GM19328 (cell line): ENCODE measurements around the gene ZFYVE21.
A peak's percentile ranks its signal among the peaks of the same experiment; 100 is the strongest.

Source experiments
- ATAC-seq: cut with Tn5 transposase; IDR thresholded peaks from one replicate; pipeline ENCODE4 v1.9.1; 2021; ENCODE audit warnings: mild to moderate bottlenecking, moderate library complexity; ENCODE audit not compliant: unreplicated experiment

Gene ZFYVE21

DNA sequence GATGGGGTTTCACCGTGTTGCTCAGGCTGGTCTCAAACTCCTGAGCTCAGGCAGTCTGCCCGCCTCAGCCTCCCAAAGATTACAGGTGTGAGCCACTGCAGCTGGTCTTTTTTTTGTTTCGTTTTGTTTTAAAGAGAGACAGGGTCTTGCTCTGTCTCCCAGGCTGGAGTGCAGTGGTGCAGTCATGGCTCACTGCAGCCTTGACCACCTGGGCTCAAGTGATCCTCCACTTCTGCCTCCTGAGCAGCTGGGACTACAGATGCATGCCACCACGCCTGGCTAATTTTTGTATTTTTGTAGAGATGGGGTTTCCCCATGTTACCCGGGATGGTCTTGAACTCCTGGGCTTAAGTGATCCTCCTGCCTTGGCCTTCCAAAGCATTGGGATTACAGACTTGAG is 24.0 kb upstream of the ZFYVE21 start:
- peak; percentile 64 for ATAC-seq

DNA sequence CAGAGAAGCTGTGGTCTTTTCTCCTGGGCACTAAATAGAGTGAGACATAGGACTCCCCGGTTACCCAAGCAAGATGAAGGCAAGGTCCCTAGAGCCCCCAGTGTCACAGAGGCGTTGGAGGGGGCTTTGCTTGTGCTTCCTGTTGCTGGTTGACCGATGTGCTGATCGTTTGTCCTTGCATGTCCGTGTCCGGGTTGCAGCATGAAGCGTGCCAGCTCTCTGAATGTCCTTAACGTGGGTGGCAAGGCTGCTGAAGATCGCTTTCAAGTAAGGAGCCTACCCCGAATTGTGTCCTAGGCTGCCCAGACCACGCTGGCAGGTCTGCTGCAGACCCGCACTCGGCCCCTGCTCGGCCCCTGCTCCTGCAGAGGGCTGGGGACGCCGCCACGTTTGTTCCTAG is 23.5 kb upstream of the ZFYVE21 start:
- ATAC-seq = peak; percentile 14

DNA sequence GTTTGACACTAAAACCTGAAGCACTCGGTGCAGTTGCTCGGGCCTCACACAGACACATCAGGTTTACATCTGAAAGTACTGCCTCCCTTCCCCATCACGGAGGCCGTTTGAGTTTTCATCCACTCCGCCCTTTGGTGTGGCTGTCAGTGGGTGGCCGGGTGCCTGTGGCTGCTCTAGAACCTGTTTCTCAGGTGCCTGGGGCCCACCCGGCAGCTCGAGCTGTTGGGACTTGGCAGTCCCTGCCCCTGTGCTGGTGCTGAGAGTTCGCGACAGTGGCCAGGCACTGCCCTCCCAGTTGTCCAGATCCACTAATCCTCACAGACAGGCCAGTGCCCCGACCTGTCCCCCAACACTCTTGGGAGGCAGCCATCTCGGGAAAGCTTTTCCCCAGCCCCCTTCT is 22.7 kb upstream of the ZFYVE21 start:
- no peak for ATAC-seq

DNA sequence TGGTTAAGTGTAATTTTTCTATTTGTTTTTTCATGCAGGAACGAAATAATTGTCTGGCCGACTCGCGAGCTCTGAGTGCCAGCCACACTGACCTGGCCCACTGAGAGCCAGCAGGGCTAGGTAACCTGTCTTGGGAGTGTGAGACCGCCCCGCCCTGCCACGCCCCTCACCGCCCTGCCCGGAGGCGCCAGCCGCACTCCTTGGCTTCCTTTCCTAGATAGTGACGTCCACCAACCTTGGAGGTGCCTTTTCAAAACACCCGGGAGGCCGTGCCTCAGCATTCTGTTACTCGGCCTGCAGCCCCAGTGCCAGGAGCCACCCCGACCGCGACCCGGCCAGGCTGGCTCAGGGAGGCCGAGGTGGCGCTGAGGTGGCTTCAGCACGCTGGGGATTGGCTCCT is 22.1 kb upstream of the ZFYVE21 start:
- ATAC-seq = no peak

DNA sequence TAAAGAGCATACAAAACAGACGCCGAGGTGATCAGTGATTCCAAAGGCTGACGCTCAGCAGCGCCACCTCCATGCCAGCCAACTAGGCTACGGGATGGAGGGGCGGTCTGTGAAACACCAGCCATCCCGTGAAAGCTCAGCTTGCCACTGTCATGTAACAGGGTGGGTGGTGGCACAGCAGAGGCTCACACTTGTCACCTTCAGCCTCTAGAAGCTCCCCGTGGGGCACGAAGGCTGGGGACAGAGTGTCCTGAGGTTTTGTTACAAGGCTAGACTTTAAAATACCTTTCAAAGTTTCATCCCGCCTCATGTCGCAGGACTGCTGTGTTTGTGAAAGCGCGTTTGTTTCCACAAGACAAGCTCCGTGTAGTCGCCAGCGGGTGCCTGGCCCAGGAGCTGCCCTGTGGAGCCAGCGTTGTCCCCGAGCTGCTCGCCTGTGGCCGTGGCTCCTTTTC is 21.0 kb upstream of the ZFYVE21 start:
- ATAC-seq = no peak

DNA sequence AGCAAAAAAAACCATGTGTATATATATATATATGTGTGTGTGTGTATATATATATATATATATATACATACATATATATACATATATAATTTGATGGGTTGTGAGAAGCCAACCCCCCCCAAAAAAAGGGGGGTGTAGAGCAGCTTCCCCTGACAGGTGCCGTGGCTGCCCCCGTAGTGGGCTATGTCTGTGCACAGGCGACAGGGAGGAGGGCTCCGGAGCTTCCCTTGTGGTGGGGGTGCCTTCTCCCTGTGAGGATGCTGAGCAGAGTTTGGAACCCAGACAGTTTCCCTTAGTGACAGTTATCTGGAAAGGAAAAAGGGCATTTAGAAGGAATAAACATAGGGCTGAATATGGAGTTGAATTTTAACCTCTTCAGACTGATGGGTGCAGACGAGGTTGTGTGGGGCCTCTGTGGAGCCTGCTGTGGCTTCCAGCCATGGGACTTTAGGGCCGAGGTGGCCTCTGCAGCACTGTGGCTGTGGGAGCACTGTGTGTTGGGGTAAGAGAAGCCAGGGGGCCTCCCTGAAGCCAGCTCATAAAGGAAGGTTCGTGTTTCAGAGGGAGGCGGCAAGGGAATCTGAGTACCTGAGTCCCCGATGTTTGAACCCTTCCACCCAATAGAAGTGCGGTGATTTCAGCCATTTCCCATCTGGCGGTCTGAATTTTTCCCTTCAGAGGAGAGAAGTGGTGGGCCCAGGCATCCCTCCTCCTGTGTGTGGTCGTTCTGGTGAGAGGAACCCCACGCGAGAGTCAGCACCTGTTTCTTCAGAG is 20.1 kb upstream of the ZFYVE21 start:
- no peak for ATAC-seq

DNA sequence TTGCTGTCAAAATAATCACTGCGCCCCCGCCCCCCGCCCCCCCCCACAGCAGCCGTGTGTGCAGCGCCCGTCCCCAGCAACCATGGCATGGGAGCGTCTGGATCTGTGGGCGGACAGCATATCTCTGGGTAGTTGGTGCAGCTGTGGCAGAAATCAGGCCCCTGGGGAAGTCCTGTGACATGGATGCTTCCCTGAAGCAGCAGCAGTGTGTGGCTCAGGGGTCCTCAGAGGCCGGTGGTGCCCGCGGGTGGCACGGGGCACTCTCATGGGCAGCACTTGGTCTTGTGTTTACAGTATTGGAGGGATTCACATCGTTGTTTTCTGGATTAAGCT is 19.6 kb upstream of the ZFYVE21 start:
- ATAC-seq = no peak

DNA sequence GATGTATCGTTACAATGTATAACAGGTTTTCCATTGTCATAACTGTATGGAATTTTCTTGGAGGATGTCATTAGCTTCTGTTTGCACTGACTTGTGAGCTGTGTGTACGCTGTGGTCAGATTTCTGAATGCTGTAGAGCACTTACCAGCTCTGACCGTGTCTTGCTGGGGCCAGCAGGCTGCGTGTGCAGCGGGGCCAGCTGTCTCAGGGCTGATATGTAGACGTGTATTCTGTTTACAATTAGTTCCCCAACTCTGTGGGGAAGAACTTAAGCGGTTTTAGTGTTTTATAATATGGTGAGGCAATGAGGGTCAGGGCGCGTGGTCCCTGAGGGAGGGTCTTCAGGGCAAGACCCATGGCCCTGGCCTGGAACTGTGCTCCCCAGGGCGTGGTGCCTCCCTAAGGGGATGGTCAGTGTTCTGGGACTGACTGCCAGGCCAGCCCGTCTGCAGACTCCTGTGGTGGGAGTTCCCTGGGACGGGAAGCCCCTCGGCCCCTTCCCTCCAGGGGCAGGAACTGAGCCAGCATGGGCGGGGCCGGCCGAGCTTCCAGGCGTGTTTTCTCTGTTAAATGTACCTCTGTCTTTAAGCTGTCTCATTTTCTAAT is 19.0 kb upstream of the ZFYVE21 start:
- ATAC-seq = no peak

DNA sequence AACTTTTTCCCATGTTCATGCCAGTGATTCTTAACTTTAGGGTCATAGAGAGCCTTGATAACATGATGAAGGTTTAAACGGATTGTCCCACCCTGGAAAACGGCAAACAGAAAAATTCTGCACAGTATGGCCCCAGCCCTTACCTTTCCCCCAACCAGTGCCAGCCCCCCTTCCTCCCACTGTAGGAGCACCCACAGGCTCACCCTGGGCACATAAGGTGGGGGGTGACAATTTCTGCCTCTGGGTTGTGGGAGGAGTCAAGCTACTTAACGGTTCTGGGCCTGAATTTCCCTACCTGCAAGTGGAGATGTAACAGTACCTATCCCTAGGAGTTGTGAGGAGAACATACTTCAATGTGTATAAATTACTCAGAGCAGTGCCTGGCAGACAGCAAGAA is 18.4 kb upstream of the ZFYVE21 start:
- no peak for ATAC-seq

DNA sequence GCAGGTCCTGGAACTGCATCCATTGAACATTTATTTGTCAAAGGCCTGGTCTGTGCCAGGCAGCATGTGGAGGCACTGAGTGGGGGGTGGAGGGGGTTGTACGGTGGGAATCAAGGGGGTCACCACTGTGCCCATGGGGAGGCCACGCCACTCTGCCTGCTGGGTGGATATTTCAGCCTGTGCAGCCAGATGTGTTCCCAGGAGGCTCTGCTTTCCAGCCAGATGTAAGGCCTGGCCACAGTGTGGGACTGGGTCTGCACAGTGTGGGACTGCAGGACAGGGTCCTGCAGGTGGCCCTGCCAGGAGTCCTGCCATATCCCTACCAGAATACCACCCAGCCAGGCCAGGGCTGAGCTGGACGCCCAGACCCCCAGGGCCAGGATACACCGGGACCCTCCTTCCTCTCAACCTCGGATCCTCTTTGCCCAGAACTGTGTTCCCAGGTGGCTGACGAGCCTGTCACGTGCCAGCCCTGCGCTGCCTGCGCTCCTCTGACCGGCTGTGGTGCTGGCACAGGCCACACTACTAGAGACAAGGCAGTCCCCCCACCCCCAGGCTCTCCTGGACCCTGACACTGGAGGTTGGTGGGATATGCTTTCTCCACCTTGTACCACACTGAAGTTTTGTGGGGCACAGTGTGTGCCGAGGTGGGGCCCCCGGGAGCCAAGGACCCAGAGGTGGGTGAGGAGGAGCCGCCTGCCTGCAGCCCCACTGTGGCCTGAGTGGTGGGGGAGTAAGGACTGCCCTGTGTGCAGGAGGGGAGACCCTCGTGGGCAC is 17.8 kb upstream of the ZFYVE21 start:
- no peak for ATAC-seq

DNA sequence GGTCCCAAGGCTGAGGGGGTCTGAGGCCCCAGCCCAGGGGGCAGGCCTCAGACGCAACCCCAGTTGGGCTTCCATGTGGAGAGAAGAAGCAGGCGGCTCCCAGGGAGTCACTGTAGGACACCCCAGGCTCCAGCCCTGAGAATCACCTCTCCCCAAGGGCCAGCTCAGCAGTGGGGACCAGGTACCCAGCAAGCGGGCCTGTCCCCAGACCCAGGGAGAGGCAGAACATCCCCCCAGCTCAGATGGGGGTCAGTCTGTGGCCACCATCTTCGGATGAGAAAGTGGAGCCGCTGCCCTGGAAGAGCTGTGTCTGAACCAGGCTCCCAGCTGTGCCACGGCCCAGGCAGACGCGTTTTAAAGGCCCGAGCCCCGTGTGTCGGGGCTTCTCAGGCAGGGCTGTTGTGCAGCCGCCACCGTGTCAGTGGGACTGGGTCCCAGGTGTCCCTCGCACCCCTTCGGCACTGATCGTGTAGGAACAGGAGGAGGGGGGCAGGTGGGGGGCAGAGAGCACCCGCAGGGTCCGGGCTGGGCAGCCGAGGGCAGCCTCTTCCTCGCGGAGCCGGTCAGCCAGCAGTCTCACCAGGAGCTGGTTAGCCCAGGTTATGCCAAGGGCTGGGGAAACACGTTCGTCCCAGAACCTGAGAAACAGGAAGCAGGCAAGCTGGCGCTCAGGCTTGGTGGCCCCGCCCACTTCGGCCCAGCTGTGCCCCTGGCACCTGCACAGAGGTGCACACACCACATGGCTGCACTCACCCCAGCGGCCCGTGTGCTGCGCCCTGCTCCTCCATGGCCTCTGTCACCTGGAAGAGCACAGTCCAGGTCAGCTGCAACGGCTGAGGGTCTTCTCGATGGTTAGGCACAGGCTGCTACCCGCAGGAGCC is 17.0 kb upstream of the ZFYVE21 start:
- ATAC-seq = no peak

DNA sequence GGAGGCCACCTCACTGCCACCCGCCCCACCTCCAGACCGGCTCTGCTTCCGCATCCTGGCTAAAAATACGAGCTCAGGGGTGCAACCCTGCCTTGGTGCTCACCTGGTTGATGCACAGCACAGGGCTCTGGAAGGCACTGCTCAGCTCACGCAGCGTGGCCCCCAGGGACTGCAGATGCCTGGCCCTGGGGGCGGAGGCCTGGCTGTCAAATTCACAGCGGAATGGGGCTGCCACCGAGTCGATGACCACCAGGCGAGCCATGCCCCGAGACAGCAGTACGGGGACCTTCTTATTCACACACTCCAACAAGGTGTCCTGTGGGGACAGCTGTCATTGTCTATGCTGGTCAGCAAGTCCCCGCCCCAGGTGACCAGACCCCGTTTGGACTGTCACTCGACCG is 16.3 kb upstream of the ZFYVE21 start:
- ATAC-seq = no peak

DNA sequence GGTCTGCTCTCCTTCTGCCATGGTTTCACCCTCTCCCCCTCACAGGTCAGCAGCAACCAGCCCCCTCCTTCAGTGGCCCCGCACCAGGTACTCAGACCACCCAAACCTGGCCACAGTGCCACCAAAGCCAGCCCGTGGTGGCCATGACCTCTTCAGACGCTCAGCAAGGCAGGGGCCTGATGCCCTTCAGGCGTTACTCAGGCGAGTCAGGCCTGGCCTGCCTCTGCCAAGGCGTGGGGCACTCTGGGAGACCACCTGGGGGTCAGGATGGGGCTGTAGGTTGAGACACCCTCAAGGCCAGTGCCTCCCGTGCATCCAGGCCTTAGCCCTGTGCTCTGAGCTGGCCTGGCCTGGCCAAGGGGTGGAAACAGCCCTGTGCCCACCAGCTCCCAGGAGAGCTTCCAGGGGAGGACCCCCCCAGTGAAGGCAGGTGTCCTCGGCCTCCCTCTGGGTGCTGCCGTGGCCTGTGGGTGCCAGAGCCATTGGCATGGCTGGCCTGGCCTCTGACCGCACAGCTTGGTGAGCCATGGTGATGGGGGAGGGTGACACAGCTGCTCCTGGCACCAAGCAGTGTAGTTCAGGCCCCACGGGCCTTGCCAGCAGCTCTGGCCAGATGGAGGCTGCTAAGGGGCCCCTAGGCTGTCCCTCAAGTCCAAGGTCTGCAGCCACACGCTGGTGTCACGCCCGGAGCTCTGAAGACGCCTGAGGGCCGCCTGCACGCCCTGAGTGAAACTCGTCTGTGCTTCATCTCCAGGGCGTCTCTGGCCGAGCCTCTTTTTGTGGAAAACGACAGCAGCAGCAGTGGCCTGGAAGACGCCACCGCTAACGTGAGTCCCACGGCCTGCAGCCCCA is 15.5 kb upstream of the ZFYVE21 start:
- no peak for ATAC-seq

DNA sequence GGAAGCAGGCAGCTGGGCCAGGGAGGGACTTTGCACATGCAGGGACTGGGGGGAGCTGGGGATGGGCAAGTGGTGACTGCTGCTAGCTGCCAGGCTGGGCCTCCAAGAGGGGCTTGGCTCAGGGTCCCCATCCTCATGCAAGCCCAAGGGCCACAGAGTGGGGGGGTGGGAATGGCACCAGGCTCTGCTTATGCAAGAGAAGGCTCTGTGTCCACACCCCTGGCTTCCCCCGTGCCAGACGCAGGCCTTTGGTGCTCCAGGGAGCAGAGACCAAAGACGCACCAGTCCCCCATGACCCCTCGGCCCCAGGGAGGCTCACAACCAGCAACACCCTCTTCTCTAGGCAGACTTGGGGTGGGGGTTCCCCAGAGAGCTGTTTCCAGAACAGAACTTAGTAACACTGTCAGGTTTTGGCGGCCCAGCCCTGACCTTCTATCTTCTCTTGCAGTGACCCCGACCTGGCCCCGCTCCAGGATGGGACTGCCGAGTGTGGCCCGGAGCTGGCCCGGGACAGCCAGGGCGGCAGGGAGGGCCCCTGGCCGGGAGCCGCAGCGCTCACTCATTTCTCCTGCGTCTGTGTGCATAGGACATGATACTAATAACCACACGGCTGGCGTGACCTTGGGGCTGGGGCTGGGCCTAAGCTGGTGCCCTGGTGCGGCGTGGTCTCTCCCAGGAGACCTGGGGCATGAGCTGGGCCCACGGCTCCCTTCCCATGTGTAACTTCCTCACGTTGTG is 14.7 kb upstream of the ZFYVE21 start:
- ATAC-seq = no peak

DNA sequence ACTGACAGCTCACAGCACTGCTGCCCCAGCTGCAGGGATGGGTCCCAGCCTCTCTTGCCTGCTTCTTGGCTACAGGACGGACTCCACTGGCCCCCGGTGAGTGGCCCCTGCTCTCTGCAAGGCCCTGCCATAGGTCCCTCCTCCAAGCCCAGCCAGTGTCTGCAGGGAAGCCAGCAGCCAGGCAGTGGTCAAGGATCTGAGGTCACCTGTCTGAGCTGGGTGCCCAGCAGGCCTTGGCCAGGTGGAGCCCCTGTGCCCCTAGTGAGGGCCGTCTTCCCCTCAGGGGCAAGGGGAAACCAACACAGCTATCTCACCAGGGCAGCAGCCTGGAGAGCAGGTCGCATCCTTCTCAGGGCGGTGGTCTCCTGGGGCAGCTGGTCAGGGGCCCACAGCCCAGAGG is 13.5 kb upstream of the ZFYVE21 start:
- no peak for ATAC-seq

DNA sequence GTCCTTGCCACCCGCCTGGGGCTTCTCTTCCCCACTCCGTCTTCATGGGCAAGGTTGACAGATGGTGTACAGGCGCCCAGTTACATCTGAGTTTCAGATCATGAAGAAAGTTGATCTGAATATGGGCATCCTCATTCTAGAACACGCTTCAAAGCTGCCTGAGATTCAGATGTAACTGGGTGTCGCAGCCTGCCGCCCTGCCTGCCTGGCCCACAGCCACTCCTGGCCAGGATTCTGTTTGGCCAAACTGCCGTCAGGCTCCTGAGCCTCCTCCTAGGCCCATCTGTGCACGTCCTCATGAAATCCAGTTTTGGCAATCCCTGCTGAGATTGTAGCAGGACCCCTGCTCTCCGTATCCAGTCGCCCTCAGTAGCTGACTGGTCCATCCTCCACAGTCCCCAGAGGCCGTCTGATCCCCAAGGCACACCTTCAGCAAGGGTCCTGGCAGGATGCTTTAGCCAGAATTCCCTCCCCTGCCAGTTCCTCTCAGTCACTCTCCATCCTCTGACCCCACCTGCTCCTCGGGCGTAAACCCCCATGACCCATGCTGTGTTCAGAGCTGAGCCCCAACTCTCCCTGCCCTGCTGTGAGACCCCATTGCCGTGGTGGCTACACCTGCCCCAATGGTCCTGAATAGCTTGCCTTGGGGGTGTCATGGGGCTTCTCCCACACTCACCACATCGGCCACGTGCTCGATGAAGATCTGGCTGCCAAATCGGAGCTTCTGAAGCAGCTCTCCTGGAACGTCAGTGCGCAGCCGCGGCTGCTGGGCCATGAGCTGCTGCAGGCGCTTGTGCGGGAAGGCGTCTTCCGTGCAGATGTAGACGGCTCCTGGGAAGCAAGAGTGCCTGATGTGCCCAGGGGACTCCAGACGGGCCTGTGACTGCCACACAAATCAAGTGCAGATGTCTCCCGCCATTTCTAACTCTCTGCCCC is 12.8 kb upstream of the ZFYVE21 start:
- no peak for ATAC-seq

DNA sequence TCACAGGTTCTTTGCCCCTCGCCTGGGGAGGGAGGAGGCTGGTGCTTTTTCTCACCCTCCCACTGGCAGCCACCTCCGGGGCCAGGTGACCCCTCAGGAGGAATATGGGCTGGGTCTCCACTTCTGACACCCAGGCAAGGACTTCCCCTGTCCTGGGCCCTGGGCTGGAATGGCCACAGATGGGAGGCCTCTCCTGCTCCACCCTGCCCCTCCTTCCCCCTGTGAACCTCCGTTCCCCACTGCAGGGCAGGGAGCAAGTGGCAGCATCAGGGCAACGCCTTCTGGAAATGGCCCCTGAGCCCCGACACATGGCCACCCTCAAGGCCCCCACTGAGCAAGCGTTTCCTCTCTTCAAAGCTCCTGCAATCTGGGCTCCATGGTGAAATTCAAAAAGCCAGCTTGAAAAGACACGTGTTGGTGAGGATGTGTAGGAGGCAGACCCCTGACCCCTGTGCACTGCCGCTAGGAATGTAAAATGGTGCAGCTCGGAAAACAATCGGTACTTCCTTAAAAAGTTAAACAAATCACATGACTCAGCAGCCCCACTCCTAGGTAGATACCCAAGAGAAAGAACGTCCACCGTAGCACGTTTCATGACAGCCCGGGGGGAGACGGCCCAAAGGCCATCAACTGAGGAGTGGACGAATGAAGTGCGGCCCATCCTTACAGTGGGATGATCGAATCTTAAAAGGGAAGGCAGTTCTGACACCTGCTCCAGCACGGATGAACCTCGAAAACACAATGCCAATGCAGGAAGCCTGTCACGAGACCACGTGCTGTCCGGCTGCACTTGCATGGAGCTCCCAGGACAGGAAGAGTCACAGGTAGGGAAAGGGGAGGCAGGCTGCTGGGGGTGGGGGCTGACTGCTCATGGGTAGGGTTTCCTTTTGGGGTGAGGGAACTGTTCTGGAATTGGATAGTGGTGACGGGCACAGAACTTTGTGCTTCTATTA is 11.9 kb upstream of the ZFYVE21 start:
- no peak for ATAC-seq
